Brain microvascular endothelial cell (primary cell): ENCODE results near the gene MAN1A1.

Experiments used
- DNase-seq: peaks from one replicate; pipeline ENCODE4 v3.0.0-alpha.2; 2020
- H3K27ac ChIP-seq: fragments of 250-450 bp; sonication (Bioruptor Pico); 2 replicates; pipeline ENCODE4 v1.5.1; 2020; ENCODE audit warnings: mild to moderate bottlenecking, moderate library complexity
- H3K27me3 ChIP-seq: fragments of 250-450 bp; sonication (Bioruptor Pico); replicated peaks from 2 replicates; pipeline ENCODE4 v1.5.1; 2020; ENCODE audit warnings: mild to moderate bottlenecking
- H3K36me3 ChIP-seq: fragments of 250-450 bp; sonication (Bioruptor Pico); replicated peaks from 2 replicates; pipeline ENCODE4 v1.5.1; 2020; ENCODE audit warnings: mild to moderate bottlenecking
- H3K4me3 ChIP-seq: 2 replicates; pipeline ENCODE4 v1.5.1; 2011; ENCODE audit warnings: low read depth, mild to moderate bottlenecking, control low read depth, low read length, moderate library complexity
- in situ Hi-C: cut with HindIII; loops from 2 replicates; pipeline ENCODE4 v1.10.0; 2017; ENCODE audit warnings: low sequenced_read_pairs, low pct_ligation_motif_present
- TF ChIP-seq, protein P1 (sequence below): IDR thresholded peaks from 2 replicates; pipeline ENCODE4 v1.5.1; 2011; ENCODE audit warnings: low read depth, mild to moderate bottlenecking, moderate library complexity, low read length, control low read depth, inconsistent platforms; ENCODE audit errors: missing control alignments

MAN1A1 gene

DNA sequence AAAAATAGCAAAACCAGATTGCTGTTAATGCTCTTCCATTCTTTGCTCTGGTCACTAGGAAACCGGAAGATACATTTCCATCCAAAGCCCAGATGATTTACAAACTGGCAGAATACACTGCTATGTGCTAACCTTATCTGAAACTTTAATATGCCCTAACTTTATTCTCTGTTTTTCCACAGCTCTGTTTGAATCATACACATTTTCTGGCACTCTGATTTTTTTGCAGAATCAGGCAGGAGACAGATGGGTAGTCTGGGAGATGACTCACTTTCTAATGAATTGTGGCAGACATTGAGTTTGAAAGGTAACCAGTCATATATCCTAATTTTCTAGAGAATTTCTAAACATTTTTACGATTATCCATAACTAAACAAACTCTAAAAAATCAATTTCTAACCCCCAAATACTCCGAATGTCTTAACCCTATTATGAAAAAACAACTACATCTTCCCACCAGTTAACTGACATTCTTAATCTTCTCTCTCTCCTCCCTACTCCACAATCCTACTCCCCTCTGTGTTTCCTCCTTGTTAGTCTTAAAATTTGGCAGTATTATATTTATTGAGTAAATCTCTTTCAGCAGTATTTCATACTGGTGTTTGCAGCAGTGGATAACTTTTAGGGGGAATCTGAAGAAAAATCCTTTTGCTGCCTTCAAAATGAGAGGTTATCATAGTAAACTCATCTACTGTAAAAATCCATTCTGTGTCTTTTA, 63.5 kb downstream of the MAN1A1 start:
- H3K36me3 ChIP-seq, result no peaks in the 10 kb centered on the region
- TF ChIP-seq, protein P1, sequence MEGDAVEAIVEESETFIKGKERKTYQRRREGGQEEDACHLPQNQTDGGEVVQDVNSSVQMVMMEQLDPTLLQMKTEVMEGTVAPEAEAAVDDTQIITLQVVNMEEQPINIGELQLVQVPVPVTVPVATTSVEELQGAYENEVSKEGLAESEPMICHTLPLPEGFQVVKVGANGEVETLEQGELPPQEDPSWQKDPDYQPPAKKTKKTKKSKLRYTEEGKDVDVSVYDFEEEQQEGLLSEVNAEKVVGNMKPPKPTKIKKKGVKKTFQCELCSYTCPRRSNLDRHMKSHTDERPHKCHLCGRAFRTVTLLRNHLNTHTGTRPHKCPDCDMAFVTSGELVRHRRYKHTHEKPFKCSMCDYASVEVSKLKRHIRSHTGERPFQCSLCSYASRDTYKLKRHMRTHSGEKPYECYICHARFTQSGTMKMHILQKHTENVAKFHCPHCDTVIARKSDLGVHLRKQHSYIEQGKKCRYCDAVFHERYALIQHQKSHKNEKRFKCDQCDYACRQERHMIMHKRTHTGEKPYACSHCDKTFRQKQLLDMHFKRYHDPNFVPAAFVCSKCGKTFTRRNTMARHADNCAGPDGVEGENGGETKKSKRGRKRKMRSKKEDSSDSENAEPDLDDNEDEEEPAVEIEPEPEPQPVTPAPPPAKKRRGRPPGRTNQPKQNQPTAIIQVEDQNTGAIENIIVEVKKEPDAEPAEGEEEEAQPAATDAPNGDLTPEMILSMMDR, result no peak
- H3K4me3 ChIP-seq, result no peak overlapping the region
- H3K27me3 ChIP-seq, result no peaks in the 10 kb centered on the region
- in situ Hi-C loops, result no loop called here
- H3K27ac ChIP-seq, result no peak overlapping the region
- no peak for DNase-seq

DNA sequence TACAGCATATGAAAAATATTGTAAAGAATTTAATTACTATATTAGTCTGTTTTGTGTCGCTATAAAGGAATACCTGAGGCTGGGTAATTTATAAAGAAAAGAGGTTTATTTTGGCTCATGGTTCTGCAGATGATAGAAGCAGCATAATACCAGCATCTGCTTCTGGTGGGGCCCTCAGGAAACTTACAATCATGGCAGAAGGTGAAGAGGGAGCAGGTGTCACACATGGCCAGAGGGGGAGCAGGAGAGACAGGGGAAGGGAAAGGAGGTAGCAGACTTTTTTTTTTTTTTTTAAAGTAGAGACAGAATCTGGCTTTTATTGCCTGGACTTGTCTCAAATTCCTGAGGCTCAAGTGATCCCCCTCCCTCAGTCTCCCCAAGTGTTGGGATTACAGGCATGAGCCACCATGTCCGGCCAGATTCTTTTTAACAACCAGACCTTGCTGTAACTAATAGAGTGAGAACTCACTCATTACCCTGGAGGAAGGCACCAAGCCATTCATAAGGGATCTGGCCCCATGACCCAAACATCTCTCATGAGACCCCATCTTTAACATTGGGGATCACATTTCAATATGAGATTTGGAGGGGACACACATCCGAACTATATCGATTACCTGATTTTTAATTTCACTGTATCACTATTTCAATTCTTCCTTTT, 64.6 kb downstream of the MAN1A1 start:
- TF ChIP-seq, protein P1, result peak; percentile 48
- H3K36me3 ChIP-seq, result no peaks in the 10 kb centered on the region
- DNase-seq, result no peak
- in situ Hi-C loops, result no loop called here
- H3K27ac ChIP-seq, result no peak overlapping the region
- H3K4me3 ChIP-seq, result no peak overlapping the region
- no peaks in the 10 kb centered on the region for H3K27me3 ChIP-seq

DNA sequence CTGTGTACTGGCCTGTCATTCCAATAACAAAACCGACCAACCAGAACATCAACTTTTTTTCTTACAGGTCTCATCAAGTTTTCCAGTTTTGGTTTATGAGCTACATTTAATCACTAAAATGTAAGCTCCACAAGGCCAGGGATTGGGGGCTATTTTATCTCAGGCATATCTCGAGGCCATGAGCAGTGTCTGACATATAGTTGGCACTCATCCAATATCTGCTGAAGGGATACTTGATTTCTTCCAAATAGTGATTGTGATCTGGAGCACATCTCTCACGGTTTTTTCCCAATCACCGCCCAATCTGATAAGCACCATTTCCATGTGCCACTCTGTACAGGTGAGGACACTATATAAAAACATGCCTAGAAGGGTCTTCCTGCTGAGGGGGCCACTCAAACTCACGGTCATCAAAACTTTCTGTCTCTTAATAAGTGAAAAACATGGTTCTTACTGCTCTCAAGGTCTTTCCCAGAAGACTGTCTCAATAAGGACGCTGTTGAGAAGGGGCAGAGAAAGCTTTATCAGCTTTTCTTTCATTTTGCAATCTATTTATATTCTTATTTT, 65.5 kb downstream of the MAN1A1 start:
- TF ChIP-seq, protein P1, result no peak
- no peaks in the 10 kb centered on the region for H3K27me3 ChIP-seq
- H3K36me3 ChIP-seq, result no peaks in the 10 kb centered on the region
- no peak for DNase-seq
- in situ Hi-C loops, result no loop called here
- H3K4me3 ChIP-seq, result no peak overlapping the region
- H3K27ac ChIP-seq, result no peak overlapping the region

DNA sequence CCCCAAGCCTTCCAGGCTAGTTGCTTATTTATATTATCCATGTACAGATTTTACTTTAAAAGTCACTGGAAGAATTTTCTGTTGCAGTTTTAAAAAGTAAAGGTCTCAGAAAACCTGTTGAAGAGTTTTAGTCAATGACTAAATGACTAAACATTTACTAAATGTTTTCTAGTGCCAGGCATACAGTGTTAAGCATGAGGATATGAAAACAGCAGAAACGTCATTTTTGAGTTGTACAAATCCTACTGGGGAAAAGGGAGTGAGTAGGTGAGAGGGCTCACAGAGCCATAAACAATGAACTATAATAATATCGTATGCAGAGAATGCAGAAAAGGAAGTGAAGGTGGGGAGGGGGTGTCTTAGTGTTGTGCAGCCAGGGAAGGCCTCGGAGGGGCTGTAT, 66.3 kb downstream of the MAN1A1 start:
- in situ Hi-C loops, result no loop called here
- Histone ChIP-seq H3K4me3 (no peak overlapping the region), H3K27me3 (no peaks in the 10 kb centered on the region), H3K36me3 (no peaks in the 10 kb centered on the region), H3K27ac (no peak overlapping the region)
- no peak for DNase-seq
- TF ChIP-seq, protein P1, result no peak

DNA sequence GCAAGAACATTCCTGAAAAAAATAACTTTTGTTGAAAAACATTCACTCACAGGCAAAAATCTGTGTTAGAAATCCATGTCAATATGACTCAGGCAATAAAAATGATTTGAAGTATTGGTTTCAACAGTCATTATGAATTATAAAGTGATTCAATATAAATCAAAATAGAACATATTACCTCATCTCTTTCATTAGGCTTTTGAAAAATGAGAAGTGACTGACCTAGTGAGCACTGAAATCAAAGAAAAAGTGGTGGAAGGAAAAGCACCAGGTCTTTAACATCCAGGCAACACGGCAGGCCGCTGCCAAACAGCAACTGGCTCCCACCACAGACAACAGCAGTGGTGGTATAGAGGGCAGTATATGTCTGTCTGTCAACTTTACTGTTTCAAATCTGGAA, 68.9 kb downstream of the MAN1A1 start:
- Histone ChIP-seq H3K27me3 (no peaks in the 10 kb centered on the region), H3K36me3 (no peaks in the 10 kb centered on the region), H3K4me3 (no peak overlapping the region), H3K27ac (no peak overlapping the region)
- TF ChIP-seq, protein P1, result no peak
- no peak for DNase-seq
- in situ Hi-C loops, result no loop called here

DNA sequence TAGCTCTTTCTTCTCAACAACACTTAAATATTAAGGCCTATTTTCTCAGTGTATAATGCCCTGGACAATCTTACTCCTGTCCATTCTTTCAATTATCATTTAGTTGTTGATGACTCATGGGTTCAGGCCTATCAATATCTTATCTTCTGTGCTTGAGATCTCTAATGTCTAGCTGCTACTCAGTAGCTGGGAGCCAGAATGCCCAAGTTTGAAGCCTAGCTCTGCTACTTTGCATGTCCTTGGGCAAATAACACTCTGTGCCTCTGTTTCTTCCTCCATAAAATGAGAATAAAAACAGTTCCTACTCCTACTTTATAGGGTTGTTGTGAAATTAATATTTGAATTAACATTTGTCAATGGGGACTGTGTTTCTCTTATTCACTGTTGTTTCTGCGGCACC, 69.5 kb downstream of the MAN1A1 start:
- Histone ChIP-seq H3K4me3 (no peak overlapping the region), H3K27ac (no peak overlapping the region), H3K36me3 (no peaks in the 10 kb centered on the region), H3K27me3 (no peaks in the 10 kb centered on the region)
- no peak for DNase-seq
- TF ChIP-seq, protein P1, result no peak
- in situ Hi-C loops, result no loop called here
